OCI-M2 (cell line): ENCODE measurements around the gene CCDC107.

Source experiments
- DNase-seq: peaks from one replicate; lab custom pipeline; 2025; ENCODE audit not compliant: unreplicated experiment; lab: John Stamatoyannopoulos, UW

The CCDC107 gene

GRCh38 chr9:35659340-35659739 is 1.2 kb downstream of the CCDC107 start:
- no peak for DNase-seq

- no peak for DNase-seq
These were observed 2.9 kb downstream of the CCDC107 start for GRCh38 chr9:35660966-35661415.

GRCh38 chr9:35661756-35662350 is 3.8 kb downstream of the CCDC107 start:
- no peak for DNase-seq

- DNase-seq, result no peak
These were observed 4.3 kb downstream of the CCDC107 start for GRCh38 chr9:35662437-35662836.

- peak; percentile 19 for DNase-seq
These were observed 6.7 kb downstream of the CCDC107 start, which contains the start of gene ARHGEF39 for GRCh38 chr9:35664531-35665470. Gene ARHGEF39, minus strand, starts transcription at chr9:35665195. Its CDS starts 26 bp downstream, at chr9:35665169.

- no peak for DNase-seq
These were observed 7.4 kb downstream of the CCDC107 start for GRCh38 chr9:35665471-35665818.

- no peak for DNase-seq
These were observed 8.0 kb downstream of the CCDC107 start for GRCh38 chr9:35666045-35666444.

GRCh38 chr9:35666549-35666948 is 8.5 kb downstream of the CCDC107 start:
- no peak for DNase-seq

- no peak for DNase-seq
These were observed 9.8 kb downstream of the CCDC107 start for GRCh38 chr9:35667939-35668338.

GRCh38 chr9:35669331-35670145 is 11.4 kb downstream of the CCDC107 start:
- no peak for DNase-seq

GRCh38 chr9:35673132-35674024 is 15.3 kb downstream of the CCDC107 start, which contains the start of gene CA9:
Gene CA9, plus strand, starts transcription at chr9:35673928. Its CDS starts 32 bp downstream, at chr9:35673960.
- DNase-seq, result no peak

- DNase-seq, result no peak
These were observed 15.9 kb downstream of the CCDC107 start for GRCh38 chr9:35674025-35674361.

GRCh38 chr9:35675204-35675603 is 17.1 kb downstream of the CCDC107 start:
- DNase-seq, result no peak

- DNase-seq, result no peak
These were observed 17.8 kb downstream of the CCDC107 start for GRCh38 chr9:35675732-35676392.

- DNase-seq, result no peak
These were observed 21.0 kb downstream of the CCDC107 start for GRCh38 chr9:35679091-35679490.

- DNase-seq, result no peak
These were observed 21.8 kb downstream of the CCDC107 start for GRCh38 chr9:35679766-35680330.

- DNase-seq, result no peak
These were observed 22.4 kb downstream of the CCDC107 start for GRCh38 chr9:35680331-35681105.

- DNase-seq, result no peak
These were observed 23.4 kb downstream of the CCDC107 start for GRCh38 chr9:35681341-35682002.
